OCI-LY7 (cell line): Measurements from ENCODE around the gene TYW1B. TPM values are rescaled to one million over a fixed set of nuclear protein-coding genes. Genes with fewer than 3 reads are reported as not detected.
"Not testable (repeated sequence)": the region's sequence is repeated elsewhere in the genome, so short reads cannot be mapped to it uniquely, and the experiment has no call there.

Experiments
- BruUV-seq: library from RNA; stranded (reverse); fragments of 400-500 nt; replicated peaks from 2 replicates; lab custom pipeline; 2021; lab: Mats Ljungman, UMichigan
- CTCF ChIA-PET: fragments of 300-600 bp; sonication (Branson Sonifier 250); formaldehyde crosslinking; loops from one replicate; lab custom pipeline; 2022; ENCODE audit warnings: antibody characterized with exemption; ENCODE audit not compliant: unreplicated experiment; lab: Charles Lee
- POLR2A ChIA-PET: fragments of 300-600 bp; sonication (Branson Sonifier 250); formaldehyde crosslinking; loops from one replicate; lab custom pipeline; 2022; ENCODE audit warnings: antibody characterized with exemption; lab: Charles Lee
- DNase-seq: peaks from one replicate; pipeline ENCODE4 v3.0.0-alpha.2; 2015; ENCODE audit warnings: low spot score
- H2AFZ ChIP-seq: fragments of 200-600 bp; sonication (generic), shearing (Covaris generic); 2 replicates; pipeline ENCODE4 v1.6.1; 2014; ENCODE audit warnings: mild to moderate bottlenecking, antibody characterized with exemption, low read length, moderate library complexity
- H3K27ac ChIP-seq: fragments of 200-600 bp; sonication (generic); 2 replicates; pipeline ENCODE4 v1.5.1; 2014; ENCODE audit warnings: mixed run types, low read depth, mild to moderate bottlenecking, moderate library complexity, low read length, inconsistent platforms; ENCODE audit not compliant: poor library complexity, severe bottlenecking
- H3K36me3 ChIP-seq: fragments of 200-600 bp; sonication (generic); 2 replicates; pipeline ENCODE4 v1.6.1; 2014; ENCODE audit warnings: mild to moderate bottlenecking, antibody characterized with exemption, low read length, moderate library complexity, mixed read lengths; ENCODE audit not compliant: insufficient read depth
- H3K4me1 ChIP-seq: fragments of 200-600 bp; sonication (generic); 2 replicates; pipeline ENCODE4 v1.5.1; 2014; ENCODE audit warnings: mild to moderate bottlenecking, low read length; ENCODE audit not compliant: insufficient read depth, poor library complexity, severe bottlenecking
- H3K4me2 ChIP-seq: fragments of 200-600 bp; sonication (generic); 2 replicates; pipeline ENCODE4 v1.6.1; 2014; ENCODE audit warnings: mild to moderate bottlenecking, low read length
- H3K4me3 ChIP-seq: fragments of 200-600 bp; sonication (generic); 2 replicates; pipeline ENCODE4 v1.5.1; 2014; ENCODE audit warnings: mild to moderate bottlenecking, low read depth, low read length; ENCODE audit not compliant: poor library complexity, severe bottlenecking
- H3K79me2 ChIP-seq: fragments of 200-600 bp; sonication (generic); 2 replicates; pipeline ENCODE4 v1.6.1; 2016; ENCODE audit warnings: low read depth, mild to moderate bottlenecking, low read length, moderate library complexity, mixed read lengths; ENCODE audit not compliant: insufficient read depth
- H3K9me2 ChIP-seq: fragments of 200-600 bp; sonication (generic); 2 replicates; pipeline ENCODE4 v1.6.1; 2016; ENCODE audit warnings: mild to moderate bottlenecking, low read length, mixed read lengths; ENCODE audit not compliant: insufficient read depth
- H3K9me3 ChIP-seq: fragments of 200-600 bp; sonication (generic); 2 replicates; pipeline ENCODE4 v1.6.1; 2014; ENCODE audit warnings: mild to moderate bottlenecking, mixed run types, low read length, mixed read lengths
- H4K20me1 ChIP-seq: fragments of 200-600 bp; sonication (generic); 2 replicates; pipeline ENCODE4 v1.6.1; 2014; ENCODE audit warnings: mild to moderate bottlenecking, antibody characterized with exemption, low read length, moderate library complexity, mixed read lengths; ENCODE audit not compliant: insufficient read depth
- EZH2phosphoT487 ChIP-seq: fragments of 200-600 bp; sonication (generic); IDR thresholded peaks from 2 replicates; pipeline ENCODE4 v1.6.1; 2018; ENCODE audit warnings: low read depth, borderline replicate concordance, mild to moderate bottlenecking, mixed run types, antibody characterized with exemption, low read length, moderate library complexity, mixed read lengths
- intact Hi-C: fragments of 100-400 bp; cut with micrococcal nuclease; formaldehyde crosslinking; loops from one replicate; pipeline ENCODE4 v1.10.0; 2022; ENCODE audit not compliant: unreplicated experiment
- total RNA-seq, 2 experiments: library from RNA; depleted of rRNA in 1 of 2; stranded (reverse); fragments of >200 nt in 1 of 2; shearing (Covaris generic) in 1 of 2; gene quantifications; 2 replicates each; pipeline ENCODE4 v1.2.3, GENCODE V29; 2014 to 2022
- TF ChIP-seq, protein P1 (sequence below): fragments of 200-600 bp; sonication (generic); conservative IDR thresholded peaks from 2 replicates; pipeline ENCODE4 v1.5.1; 2014; ENCODE audit warnings: mild to moderate bottlenecking, antibody characterized with exemption, low read length, moderate library complexity, mixed read lengths

The TYW1B gene
- total RNA-seq, 2 experiments from 2014 or later, result 5.1 to 7.2 TPM

DNA sequence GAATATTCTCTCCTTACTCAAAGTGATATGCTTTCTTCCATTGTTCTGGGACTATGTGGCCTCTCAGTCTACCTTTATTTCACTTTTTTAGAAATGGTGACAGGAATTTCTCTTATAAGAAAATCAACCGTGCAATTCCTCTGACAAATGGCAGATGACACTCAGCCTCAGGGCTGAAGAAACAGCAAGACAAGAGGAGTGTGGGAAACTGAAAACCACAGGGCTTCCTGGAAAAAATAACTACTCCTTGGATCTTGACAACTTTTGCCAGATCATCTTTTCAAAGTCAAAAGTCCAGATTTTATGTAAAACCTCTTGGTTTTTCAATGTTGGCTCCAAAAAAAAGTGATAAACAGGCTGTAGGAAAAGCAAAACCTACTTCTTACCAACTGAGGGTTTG, 121.5 kb downstream of the TYW1B start:
- intact Hi-C loops, result no loop called here
- ChIA-PET CTCF (no interaction called here), POLR2A (no interaction called here)
- no TSS peak for BruUV-seq
- Histone ChIP-seq H3K4me3 (no peak overlapping the region), H4K20me1 (no peaks in the 10 kb centered on the region), H3K9me3 (no peaks in the 10 kb centered on the region), H3K36me3 (no peaks in the 10 kb centered on the region; the same call in 1 of the 2 replicates), H3K4me2 (no peak overlapping the region), H3K4me1 (no peaks in the 10 kb centered on the region), H3K79me2 (no peaks in the 10 kb centered on the region), H3K27ac (no peak overlapping the region), H3K9me2 (no peaks in the 10 kb centered on the region), H2AFZ (no peak overlapping the region)
- TF ChIP-seq, protein P1, sequence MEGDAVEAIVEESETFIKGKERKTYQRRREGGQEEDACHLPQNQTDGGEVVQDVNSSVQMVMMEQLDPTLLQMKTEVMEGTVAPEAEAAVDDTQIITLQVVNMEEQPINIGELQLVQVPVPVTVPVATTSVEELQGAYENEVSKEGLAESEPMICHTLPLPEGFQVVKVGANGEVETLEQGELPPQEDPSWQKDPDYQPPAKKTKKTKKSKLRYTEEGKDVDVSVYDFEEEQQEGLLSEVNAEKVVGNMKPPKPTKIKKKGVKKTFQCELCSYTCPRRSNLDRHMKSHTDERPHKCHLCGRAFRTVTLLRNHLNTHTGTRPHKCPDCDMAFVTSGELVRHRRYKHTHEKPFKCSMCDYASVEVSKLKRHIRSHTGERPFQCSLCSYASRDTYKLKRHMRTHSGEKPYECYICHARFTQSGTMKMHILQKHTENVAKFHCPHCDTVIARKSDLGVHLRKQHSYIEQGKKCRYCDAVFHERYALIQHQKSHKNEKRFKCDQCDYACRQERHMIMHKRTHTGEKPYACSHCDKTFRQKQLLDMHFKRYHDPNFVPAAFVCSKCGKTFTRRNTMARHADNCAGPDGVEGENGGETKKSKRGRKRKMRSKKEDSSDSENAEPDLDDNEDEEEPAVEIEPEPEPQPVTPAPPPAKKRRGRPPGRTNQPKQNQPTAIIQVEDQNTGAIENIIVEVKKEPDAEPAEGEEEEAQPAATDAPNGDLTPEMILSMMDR, result no peak
- TF ChIP-seq EZH2phosphoT487, result no peak
- DNase-seq, result no peak

DNA sequence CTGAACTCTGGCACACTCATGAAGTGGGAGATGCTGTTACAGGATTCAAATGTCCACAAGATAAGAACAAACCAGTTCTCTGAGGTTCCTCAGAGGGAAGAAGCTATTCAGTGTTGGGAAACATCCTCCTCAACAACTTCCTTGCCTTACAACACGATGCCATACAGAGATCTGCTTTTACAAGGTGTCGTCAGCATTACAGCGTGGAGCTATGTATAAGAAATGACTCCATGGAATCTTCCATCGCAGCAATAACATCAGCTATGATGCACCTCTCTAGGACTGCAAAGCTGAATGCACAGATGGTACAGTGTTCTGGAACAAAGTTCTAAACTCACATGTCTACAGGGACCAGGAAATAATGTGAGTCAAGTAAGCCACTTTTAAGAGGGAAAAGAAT, 122.3 kb downstream of the TYW1B start:
- H3K27ac ChIP-seq, H2AFZ ChIP-seq, H3K9me3 ChIP-seq, POLR2A ChIA-PET, intact Hi-C loops, DNase-seq, H4K20me1 ChIP-seq, CTCF ChIA-PET, BruUV-seq, H3K4me2 ChIP-seq, H3K36me3 ChIP-seq, H3K79me2 ChIP-seq, H3K4me3 ChIP-seq, H3K4me1 ChIP-seq, H3K9me2 ChIP-seq: not testable (repeated sequence)

DNA sequence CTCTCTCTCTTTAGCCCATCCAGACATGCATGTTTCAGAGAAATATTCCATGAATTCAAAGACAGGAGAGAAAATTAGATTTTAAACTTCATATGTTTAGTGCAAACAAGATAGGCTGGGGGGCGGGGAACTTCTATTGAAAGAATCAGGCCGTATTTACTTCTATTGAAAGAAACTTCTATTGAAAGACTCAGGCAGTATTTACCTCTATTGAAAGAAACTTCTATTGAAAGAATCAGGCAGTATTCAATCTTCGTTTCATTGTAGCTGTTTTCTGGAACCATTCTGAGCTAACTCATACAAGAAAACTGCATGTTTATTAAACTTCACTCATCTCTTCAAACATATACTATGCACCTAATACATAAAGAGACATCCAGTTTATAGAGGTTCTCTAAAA, 123.1 kb downstream of the TYW1B start:
- H3K79me2 ChIP-seq, result no peaks in the 10 kb centered on the region
- H2AFZ ChIP-seq, result no peak overlapping the region
- BruUV-seq, result no TSS peak
- H3K4me3 ChIP-seq, result no peak overlapping the region
- H3K36me3 ChIP-seq, result no peaks in the 10 kb centered on the region; the same call in 1 of the 2 replicates
- H3K9me3 ChIP-seq, result no peaks in the 10 kb centered on the region
- no peaks in the 10 kb centered on the region for H3K9me2 ChIP-seq
- CTCF ChIA-PET, result no interaction called here
- DNase-seq, result no peak
- TF ChIP-seq EZH2phosphoT487, result no peak
- TF ChIP-seq, protein P1, result no peak
- no peaks in the 10 kb centered on the region for H4K20me1 ChIP-seq
- no peak overlapping the region for H3K4me2 ChIP-seq
- intact Hi-C loops, result no loop called here
- POLR2A ChIA-PET, result no interaction called here
- no peaks in the 10 kb centered on the region for H3K4me1 ChIP-seq
- H3K27ac ChIP-seq, result no peak overlapping the region

DNA sequence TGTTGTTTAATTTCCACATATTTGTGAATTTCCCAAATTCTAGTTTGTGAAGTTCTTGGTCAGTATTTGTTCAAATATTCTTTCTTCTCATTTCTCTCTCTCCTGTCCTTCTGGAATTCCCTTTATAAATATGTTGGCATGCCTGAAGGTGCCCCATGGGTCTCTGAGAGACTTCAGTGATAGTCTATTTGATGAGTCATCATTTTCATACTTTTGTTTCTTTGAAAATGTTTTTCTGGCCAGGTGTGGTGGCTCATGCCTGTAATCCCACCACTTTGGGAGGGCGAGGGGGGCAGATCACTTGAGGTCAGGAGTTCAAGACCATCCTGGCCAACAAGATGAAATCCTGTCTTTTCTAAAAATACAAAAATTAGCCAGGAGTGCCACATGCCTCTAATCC, 127.5 kb downstream of the TYW1B start:
- H3K27ac ChIP-seq, DNase-seq, BruUV-seq, H3K9me3 ChIP-seq, H3K9me2 ChIP-seq, H4K20me1 ChIP-seq, POLR2A ChIA-PET, H3K4me1 ChIP-seq, H3K4me2 ChIP-seq, intact Hi-C loops, CTCF ChIA-PET, H2AFZ ChIP-seq, H3K36me3 ChIP-seq, H3K4me3 ChIP-seq, H3K79me2 ChIP-seq: not testable (repeated sequence)

DNA sequence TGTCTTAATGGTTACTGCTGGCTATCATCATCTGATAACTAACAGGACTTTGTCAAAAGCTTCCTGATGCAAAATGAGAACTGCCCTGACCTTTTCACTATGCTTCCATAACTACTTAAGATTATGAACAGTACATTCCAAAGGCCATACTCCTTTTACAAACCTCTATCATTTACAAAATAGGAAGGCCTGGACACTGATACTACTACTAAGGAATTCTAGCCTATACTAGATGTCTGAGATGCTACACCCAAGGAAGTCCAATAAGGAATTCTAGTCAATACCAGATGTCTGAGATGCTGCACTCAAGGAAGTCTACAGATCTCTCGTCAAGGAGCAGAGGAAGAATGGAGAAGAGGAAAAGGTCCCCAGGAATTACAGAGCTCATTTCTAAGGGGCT, 130.9 kb downstream of the TYW1B start:
- intact Hi-C loops, H3K79me2 ChIP-seq, H3K4me3 ChIP-seq, H3K27ac ChIP-seq, H4K20me1 ChIP-seq, H3K36me3 ChIP-seq, H3K9me3 ChIP-seq, H3K4me2 ChIP-seq, CTCF ChIA-PET, H2AFZ ChIP-seq, BruUV-seq, POLR2A ChIA-PET, H3K9me2 ChIP-seq, H3K4me1 ChIP-seq, DNase-seq: not testable (repeated sequence)
